ENCODE results near the gene ZNF785. TPM values are rescaled to one million over a fixed set of nuclear protein-coding genes. Genes with fewer than 3 reads are reported as not detected.

ZNF785 gene
- total and polyA plus RNA-seq, 2 of the 13 experiments (the other 11 are each of a cell fraction or from before 2014, with no cell fraction given): 0.01 TPM; not detected in 1

- TF ChIP-seq ZNF646 (CRISPR knock-in tag; IDR thresholded peaks at IDR 0.05) (no peak), ZNF615 (CRISPR knock-in tag; IDR thresholded peaks at IDR 0.05; ENCODE audit: borderline replicate concordance) (no peak), ZNF343 (CRISPR knock-in tag; IDR thresholded peaks at IDR 0.05) (no peak)
Measured at GRCh38 chr16:30553393-30553899, 32.1 kb downstream of the ZNF785 start (continued).

GRCh38 chr16:30552956-30553355 is 32.5 kb downstream of the ZNF785 start:
- H3K9me3 ChIP-seq (ENCODE audit: low read length): no peaks in the 10 kb centered on the region
- H3K4me3 ChIP-seq (replicated peaks in 1 of 3; ENCODE audit: insufficient read depth in 1 of 3, low read depth in 2 of 3, low read length in 3 of 3): no peak overlapping the region
- no peak for ATAC-seq
- no peak overlapping the region for H3K27ac ChIP-seq (ENCODE audit: extremely low read length, insufficient read depth, low read length)
- H3K79me2 ChIP-seq (ENCODE audit: insufficient read depth, low read length): peaks cover 21% of the 10 kb centered on the region
- no peak overlapping the region for H3K4me2 ChIP-seq (ENCODE audit: low read depth, low read length)
- peaks cover 55% of the 10 kb centered on the region for H3K4me1 ChIP-seq (ENCODE audit: insufficient read depth, low read length)
- WGBS (ENCODE audit: low lambda C conversion rate): 78% methylated on average over 3 of the region's 4 CpGs
- no peak for DNase-seq (ENCODE audit: low spot score)
- no peak overlapping the region for H2AFZ ChIP-seq (ENCODE audit: low read length)
- CTCF ChIA-PET (ENCODE audit: low intra/inter-chr PET ratio, low total read pairs): no interaction called here
- no TSS peak for BruUV-seq (replicated peaks)
- H3K9ac ChIP-seq (ENCODE audit: insufficient read depth, low read depth, low read length): no peak overlapping the region
- intact Hi-C loops (cut with micrococcal nuclease; ENCODE audit: unreplicated experiment) (no loop called here), in situ Hi-C loops (cut with HindIII; ENCODE audit: extremely low pct_ligation_motif_present, low pct_unique_long_range_greater_than_20kb) (no loop called here)
- no peaks in the 10 kb centered on the region for H4K20me1 ChIP-seq (ENCODE audit: insufficient read depth, low read length)
- no peaks in the 10 kb centered on the region for H3K27me3 ChIP-seq (ENCODE audit: control insufficient read depth in 1 of 2, insufficient read depth in 2 of 2, low read length in 2 of 2)
- POLR2A ChIA-PET: interaction anchor here (1.0 to 2.2 kb wide), 2 partner anchors 12 to 19 kb away, joined by 4 to 12 read pairs; no protein-coding TSS in a partner anchor
- H3K36me3 ChIP-seq (replicated peaks in 1 of 2; ENCODE audit: control insufficient read depth in 1 of 2, insufficient read depth in 2 of 2, low read length in 2 of 2): peaks cover 0 to 25% of the 10 kb centered on the region in 2 experiments; a peak in 4 of 5 replicates
- no peak for FAIRE-seq
- TF ChIP-seq ARNT (IDR thresholded peaks at IDR 0.05) (no peak), NONO (IDR thresholded peaks at IDR 0.05) (no peak), NONO (CRISPR knock-in tag; conservative IDR thresholded peaks at IDR 0.05) (peak; percentile 47; the same call in 1 of the 2 replicates), ZC3H13 (CRISPR knock-in tag; IDR thresholded peaks at IDR 0.05) (peak; percentile 90), POLR2G (IDR thresholded peaks at IDR 0.05; ENCODE audit: low read depth, low read length) (peak; percentile 58; the same call in 1 of the 2 replicates), ZNF598 (CRISPR knock-in tag; IDR thresholded peaks at IDR 0.05; ENCODE audit: borderline replicate concordance) (0 out of 2 replicates have a peak, but pooled peaks have one; percentile 27), ZBTB38 (CRISPR knock-in tag; IDR thresholded peaks at IDR 0.05) (0 out of 2 replicates have a peak, but pooled peaks have one; percentile 45), NRL (CRISPR knock-in tag; IDR thresholded peaks at IDR 0.05; ENCODE audit: borderline replicate concordance) (peak; percentile 42; the same call in 1 of the 2 replicates), RBFOX2 (IDR thresholded peaks at IDR 0.05; ENCODE audit: low read depth, low read length) (peak; percentile 35; the same call in 1 of the 2 replicates), POLR2A (IDR thresholded peaks at IDR 0.05; ENCODE audit: insufficient read depth in 1 of 2, low read depth in 2 of 2, low read length in 2 of 2) (peak in 1 of 2 experiments; percentile 58; a peak in 1 of 4 replicates)
